ENCODE results near the gene CHAMP1.
"Not testable (repeated sequence)": the region's sequence is repeated elsewhere in the genome, so short reads cannot be mapped to it uniquely, and the experiment has no call there.

CHAMP1 gene

DNA sequence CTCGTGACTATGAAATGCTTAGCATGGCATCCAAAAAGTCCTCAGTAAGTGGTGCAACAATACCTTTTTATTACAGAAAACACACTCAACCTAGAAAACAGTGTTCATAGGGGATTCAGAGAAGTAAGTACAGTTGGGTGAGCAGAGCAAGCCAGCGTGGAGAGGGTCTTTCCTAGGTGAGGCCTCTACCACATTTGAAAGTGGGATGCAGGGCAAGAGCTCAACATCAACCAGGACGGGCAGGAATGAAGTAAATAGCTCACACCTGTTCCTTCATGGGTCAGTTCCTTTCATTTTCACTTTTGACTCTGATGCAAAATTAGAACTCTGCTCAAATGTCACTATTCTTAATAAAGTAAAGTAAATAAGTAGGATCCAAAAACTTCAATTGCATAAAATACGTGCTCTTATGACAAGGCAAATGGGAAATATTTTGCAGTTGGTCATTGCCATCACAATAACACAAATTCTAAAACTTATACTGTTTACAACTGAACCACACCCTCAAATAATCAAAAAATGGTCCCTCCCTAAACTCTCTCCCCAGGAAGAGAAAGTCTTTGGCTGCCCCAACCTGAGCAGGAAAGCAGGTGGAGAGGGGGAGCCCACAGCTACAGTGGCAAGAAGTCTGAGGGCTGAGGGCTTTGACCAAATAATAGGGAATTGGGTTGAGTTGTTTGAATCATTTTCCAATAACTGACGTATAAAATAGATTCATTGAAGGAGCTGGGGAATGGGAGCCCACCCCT lies 20.2 kb downstream of the CHAMP1 start:
- no peak for DNase-seq (ENCODE audit: low read depth in 2 of 2)

- DNase-seq (ENCODE audit: low read depth in 2 of 2): not testable (repeated sequence)
Measured at GRCh38 chr13:114336457-114336856, 22.2 kb downstream of the CHAMP1 start.

GRCh38 chr13:114338959-114339358 lies 24.7 kb downstream of the CHAMP1 start:
- no peak for DNase-seq (ENCODE audit: low read depth in 2 of 2)

GRCh38 chr13:114339857-114340534 lies 25.7 kb downstream of the CHAMP1 start:
- DNase-seq (ENCODE audit: low read depth in 2 of 2): no peak

DNA sequence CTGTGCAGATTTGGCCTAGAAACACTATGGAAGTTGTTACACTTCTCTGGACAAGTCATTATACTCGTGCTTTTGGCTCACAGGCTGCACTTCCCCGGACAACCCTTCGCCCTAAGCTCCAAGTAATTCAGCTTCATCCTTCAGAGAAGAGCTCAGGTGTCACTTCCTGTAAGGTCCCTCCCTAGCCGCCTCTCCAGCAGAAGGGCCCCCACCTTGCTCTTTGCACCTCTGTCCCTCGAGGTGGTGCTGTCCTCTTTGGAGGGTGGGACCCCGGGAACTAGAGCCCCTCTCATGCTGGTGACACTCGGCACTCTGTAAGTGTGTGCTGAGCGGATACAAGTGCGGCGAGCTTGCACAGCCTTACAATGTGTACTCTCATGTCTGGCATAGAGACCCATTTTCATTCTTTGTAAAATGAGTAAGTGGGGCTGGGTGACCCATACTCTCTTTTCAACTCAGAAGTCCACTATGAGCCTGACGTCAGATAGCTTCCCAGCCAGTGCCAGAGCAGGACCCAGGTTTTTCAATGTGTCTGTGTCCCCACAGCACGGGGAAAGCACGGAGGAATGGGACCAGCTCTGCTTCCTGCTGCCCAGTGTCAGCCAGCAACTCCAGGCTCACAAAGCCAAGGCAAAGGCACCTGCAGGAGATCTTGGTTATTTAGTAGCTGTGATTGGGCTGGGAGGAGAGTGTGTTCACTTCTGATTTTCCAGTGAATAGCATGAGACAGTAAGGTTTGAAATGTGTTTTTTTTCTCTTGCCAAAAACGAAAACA lies 26.9 kb downstream of the CHAMP1 start:
- no peak for DNase-seq (ENCODE audit: low read depth in 2 of 2)

- DNase-seq (ENCODE audit: low read depth in 2 of 2): not testable (repeated sequence)
Measured at GRCh38 chr13:114347256-114347655, 33.0 kb downstream of the CHAMP1 start.

GRCh38 chr13:114352763-114353162 lies 38.5 kb downstream of the CHAMP1 start:
- DNase-seq (ENCODE audit: low read depth in 2 of 2): not testable (repeated sequence)

DNA sequence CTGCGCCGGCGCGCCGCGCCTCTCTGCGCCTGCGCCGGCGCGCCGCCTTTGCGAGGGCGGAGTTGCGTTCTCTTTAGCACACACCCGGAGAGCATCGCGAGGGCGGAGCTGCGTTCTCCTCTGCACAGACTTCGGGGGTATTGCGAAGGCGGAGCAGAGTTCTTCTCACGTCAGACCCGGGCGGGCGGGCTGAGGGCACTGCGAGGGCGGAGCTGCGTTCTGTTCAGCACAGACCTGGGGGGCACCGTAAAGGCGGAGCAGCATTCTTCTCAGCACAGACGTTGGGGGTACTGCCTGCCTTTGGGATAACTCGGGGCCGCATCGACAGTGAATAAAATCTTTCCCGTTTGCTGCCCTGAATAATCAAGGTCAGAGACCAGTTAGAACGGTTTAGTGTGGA lies 39.1 kb downstream of the CHAMP1 start:
- not testable (repeated sequence) for DNase-seq (ENCODE audit: low read depth in 2 of 2)
